Measurements from ENCODE around the gene EPDR1.

GRCh38 chr7:37930226-37930948 lies 9.9 kb downstream of the EPDR1 start:
- TF ChIP-seq CTCF (IDR thresholded peaks at IDR 0.05), result no peak
- no peak for TF ChIP-seq ZFX (IDR thresholded peaks at IDR 0.05; ENCODE audit: borderline replicate concordance)

All from 22Rv1 (cell line).